Liver (tissue), 9 donors: ENCODE results near the gene AGPAT4. TPM values are rescaled to one million over a fixed set of nuclear protein-coding genes. Genes with fewer than 3 reads are reported as not detected.
A peak's percentile ranks its signal among the peaks of the same experiment; 100 is the strongest.

Experiments
- DNase-seq: peaks from one replicate; pipeline ENCODE4 v3.0.0-alpha.2; 2017; ENCODE audit warnings: low spot score
- H3K27ac ChIP-seq, 2 donors: one replicate each; pipeline ENCODE4 v1.7.0; 2013; ENCODE audit warnings: inconsistent platforms in 2 of 2, low read length in 2 of 2, control low read depth in 1 of 2, low read depth in 1 of 2, mild to moderate bottlenecking in 1 of 2
- H3K27me3 ChIP-seq, 4 donors: one replicate each; pipeline versions ENCODE4 v1.6.1 to v1.7.0; 2013; ENCODE audit warnings: low read length in 3 of 4, inconsistent platforms in 1 of 4, mild to moderate bottlenecking in 1 of 4, moderate library complexity in 1 of 4; ENCODE audit not compliant: control insufficient read depth in 4 of 4, insufficient read depth in 4 of 4
- H3K36me3 ChIP-seq, 4 donors: one replicate each; pipeline versions ENCODE4 v1.6.1 to v1.7.0; 2013; ENCODE audit warnings: low read length in 3 of 4, mild to moderate bottlenecking in 3 of 4, low read depth in 1 of 4, moderate library complexity in 1 of 4; ENCODE audit not compliant: control insufficient read depth in 4 of 4, insufficient read depth in 3 of 4
- H3K4me1 ChIP-seq, 4 donors: one replicate each; pipeline versions ENCODE4 v1.6.1 to v1.7.0; 2013; ENCODE audit warnings: low read length in 3 of 4, mild to moderate bottlenecking in 3 of 4, moderate library complexity in 1 of 4; ENCODE audit not compliant: control insufficient read depth in 4 of 4, insufficient read depth in 4 of 4
- H3K4me3 ChIP-seq, 3 donors: one replicate each; pipeline versions ENCODE4 v1.6.1 to v1.7.0; 2013; ENCODE audit warnings: low read length in 3 of 3, control low read depth in 1 of 3, low read depth in 1 of 3, mild to moderate bottlenecking in 1 of 3
- H3K9ac ChIP-seq, 2 donors: one replicate each; pipeline ENCODE4 v1.7.0; 2013; ENCODE audit warnings: low read length in 2 of 2, mild to moderate bottlenecking in 2 of 2, moderate library complexity in 2 of 2, control low read depth in 1 of 2, low read depth in 1 of 2
- H3K9me3 ChIP-seq, 4 donors: one replicate each; pipeline versions ENCODE4 v1.6.1 to v1.7.0; 2013; ENCODE audit warnings: low read length in 3 of 4; ENCODE audit not compliant: control insufficient read depth in 4 of 4
- EGR1 ChIP-seq, 2 donors: IDR thresholded peaks; 2 replicates each; pipeline ENCODE4 v1.6.1; 2016 to 2018; ENCODE audit warnings: antibody characterized with exemption in 2 of 2, low read depth in 2 of 2
- FOXA1 ChIP-seq: IDR thresholded peaks from 2 replicates; pipeline ENCODE4 v1.6.1; 2016; ENCODE audit warnings: antibody characterized with exemption
- FOXA2 ChIP-seq: IDR thresholded peaks from 2 replicates; pipeline ENCODE4 v1.6.1; 2016; ENCODE audit warnings: antibody characterized with exemption
- GABPA ChIP-seq, 2 donors: IDR thresholded peaks in 1 of 2; conservative IDR thresholded peaks in 1 of 2; 2 replicates each; pipeline ENCODE4 v1.6.1; 2016; ENCODE audit warnings: antibody characterized with exemption in 2 of 2, mild to moderate bottlenecking in 1 of 2, moderate library complexity in 1 of 2
- HNF4A ChIP-seq, 2 donors: conservative IDR thresholded peaks; 2 replicates each; pipeline ENCODE4 v1.6.1; 2016; ENCODE audit warnings: antibody characterized with exemption in 2 of 2, mild to moderate bottlenecking in 2 of 2
- HNF4G ChIP-seq: IDR thresholded peaks from 2 replicates; pipeline ENCODE4 v1.6.1; 2016; ENCODE audit warnings: antibody characterized with exemption
- JUND ChIP-seq, 2 donors: IDR thresholded peaks; 2 replicates each; pipeline ENCODE4 v1.6.1; 2016; ENCODE audit warnings: antibody characterized with exemption in 2 of 2
- NR2F2 ChIP-seq: IDR thresholded peaks from 2 replicates; pipeline ENCODE4 v1.6.1; 2016; ENCODE audit warnings: antibody characterized with exemption
- RAD21 ChIP-seq, 2 donors: IDR thresholded peaks; 2 replicates each; pipeline ENCODE4 v1.6.1; 2016; ENCODE audit warnings: antibody characterized with exemption in 2 of 2, mild to moderate bottlenecking in 2 of 2
- RXRA ChIP-seq, 2 donors: IDR thresholded peaks; 2 replicates each; pipeline ENCODE4 v1.6.1; 2017 to 2018; ENCODE audit warnings: antibody characterized with exemption in 2 of 2, mild to moderate bottlenecking in 1 of 2
- SP1 ChIP-seq: IDR thresholded peaks from 2 replicates; pipeline ENCODE4 v1.6.1; 2018; ENCODE audit warnings: antibody characterized with exemption, mild to moderate bottlenecking
- YY1 ChIP-seq: IDR thresholded peaks from 2 replicates; pipeline ENCODE4 v1.6.1; 2016; ENCODE audit warnings: antibody characterized with exemption, mild to moderate bottlenecking
- WGBS: extraction: QIAGEN DNeasy Blood & Tissue Kit; methylation state at CpG from one replicate; pipeline ENCODE4 v1.1.7; 2013; 5-methylcytosine and 5-hydroxymethylcytosine counted together
- polyA plus RNA-seq, 2 donors: library from polyadenylated mRNA; stranded (reverse) in 1 of 2; unstranded in 1 of 2; fragments of 200-250 nt in 1 of 2; fragments of >200 nt in 1 of 2; fragmentation: Nextera tagmentation in 1 of 2; extraction: Ambion mirVana in 1 of 2; gene quantifications; one replicate each; pipeline versions ENCODE4 v1.2.1 to v1.2.3, GENCODE V29; 2013 to 2015
- total RNA-seq, 2 donors: library from RNA; depleted of rRNA; stranded (reverse); fragments of >200 nt; gene quantifications; one replicate each; pipeline ENCODE4 v1.2.3, GENCODE V29; 2014
- TF ChIP-seq, protein P1 (sequence below): fragments of 150-350 bp; IDR thresholded peaks from 2 replicates; pipeline ENCODE4 v1.5.1; 2017; ENCODE audit warnings: improper control_type of control experiment, low read depth, low read length; ENCODE audit not compliant: missing input control
- TF ChIP-seq, protein P2 (sequence below): IDR thresholded peaks from 2 replicates; pipeline ENCODE4 v1.6.1; 2016; ENCODE audit warnings: antibody characterized with exemption
- TF ChIP-seq, protein P3 (sequence below): IDR thresholded peaks from 2 replicates; pipeline ENCODE4 v1.6.1; 2016; ENCODE audit warnings: antibody characterized with exemption, mild to moderate bottlenecking
- TF ChIP-seq, protein P4 (sequence below): IDR thresholded peaks from 2 replicates; pipeline ENCODE4 v1.6.1; 2016; ENCODE audit warnings: antibody characterized with exemption
- TF ChIP-seq, protein P5 (sequence below): IDR thresholded peaks from 2 replicates; pipeline ENCODE4 v1.6.1; 2016; ENCODE audit warnings: antibody characterized with exemption
- donor health status: healthy.
- donor health status: healthy.
- donor health status: healthy.
- donor health status: healthy.
- donor health status: healthy.

Gene AGPAT4
- total and polyA plus RNA-seq, 4 donors = 0.44 to 17.5 (median 0.69) TPM

DNA sequence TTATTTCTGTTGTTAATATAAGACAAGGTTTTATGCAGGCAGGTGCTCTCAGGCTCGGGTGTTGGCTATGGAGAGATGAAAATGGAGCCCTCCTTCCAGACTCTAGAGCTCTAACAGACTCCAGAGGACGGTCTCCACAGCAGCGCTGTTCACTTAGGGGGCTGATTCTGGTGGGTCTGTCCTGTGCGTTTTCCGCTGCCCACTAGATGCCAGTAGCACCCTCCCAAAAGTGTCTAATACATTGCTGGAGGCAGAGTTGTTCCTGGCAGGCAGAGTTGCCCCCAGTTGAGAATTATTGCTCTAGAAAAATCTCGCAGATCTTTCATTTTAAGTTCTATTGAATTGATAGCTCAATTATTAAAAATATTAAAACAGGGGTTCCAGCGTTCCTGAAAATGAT, 172.3 kb downstream of the AGPAT4 start:
- TF ChIP-seq EGR1 (IDR thresholded peaks at IDR 0.05; ENCODE audit: low read depth in 2 of 2) (no peak), NR2F2 (no peak), FOXA2 (no peak), YY1 (no peak), RAD21 (IDR thresholded peaks at IDR 0.05) (peak; percentile 42 to 58), RXRA (IDR thresholded peaks at IDR 0.05) (no peak)
- TF ChIP-seq, protein P1, sequence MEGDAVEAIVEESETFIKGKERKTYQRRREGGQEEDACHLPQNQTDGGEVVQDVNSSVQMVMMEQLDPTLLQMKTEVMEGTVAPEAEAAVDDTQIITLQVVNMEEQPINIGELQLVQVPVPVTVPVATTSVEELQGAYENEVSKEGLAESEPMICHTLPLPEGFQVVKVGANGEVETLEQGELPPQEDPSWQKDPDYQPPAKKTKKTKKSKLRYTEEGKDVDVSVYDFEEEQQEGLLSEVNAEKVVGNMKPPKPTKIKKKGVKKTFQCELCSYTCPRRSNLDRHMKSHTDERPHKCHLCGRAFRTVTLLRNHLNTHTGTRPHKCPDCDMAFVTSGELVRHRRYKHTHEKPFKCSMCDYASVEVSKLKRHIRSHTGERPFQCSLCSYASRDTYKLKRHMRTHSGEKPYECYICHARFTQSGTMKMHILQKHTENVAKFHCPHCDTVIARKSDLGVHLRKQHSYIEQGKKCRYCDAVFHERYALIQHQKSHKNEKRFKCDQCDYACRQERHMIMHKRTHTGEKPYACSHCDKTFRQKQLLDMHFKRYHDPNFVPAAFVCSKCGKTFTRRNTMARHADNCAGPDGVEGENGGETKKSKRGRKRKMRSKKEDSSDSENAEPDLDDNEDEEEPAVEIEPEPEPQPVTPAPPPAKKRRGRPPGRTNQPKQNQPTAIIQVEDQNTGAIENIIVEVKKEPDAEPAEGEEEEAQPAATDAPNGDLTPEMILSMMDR = peak; percentile 11
- Histone ChIP-seq H3K27me3 (no peaks in the 10 kb centered on the region), H3K27ac (no peak overlapping the region), H3K9ac (no peak overlapping the region), H3K4me3 (no peak overlapping the region), H3K36me3 (peaks cover 9 to 48% (median 33%) of the 10 kb centered on the region in 4 donors), H3K9me3 (no peaks in the 10 kb centered on the region), H3K4me1 (no peaks in the 10 kb centered on the region)
- 96% methylated on average over 7 of the region's 7 CpGs for WGBS
- no peak for DNase-seq

DNA sequence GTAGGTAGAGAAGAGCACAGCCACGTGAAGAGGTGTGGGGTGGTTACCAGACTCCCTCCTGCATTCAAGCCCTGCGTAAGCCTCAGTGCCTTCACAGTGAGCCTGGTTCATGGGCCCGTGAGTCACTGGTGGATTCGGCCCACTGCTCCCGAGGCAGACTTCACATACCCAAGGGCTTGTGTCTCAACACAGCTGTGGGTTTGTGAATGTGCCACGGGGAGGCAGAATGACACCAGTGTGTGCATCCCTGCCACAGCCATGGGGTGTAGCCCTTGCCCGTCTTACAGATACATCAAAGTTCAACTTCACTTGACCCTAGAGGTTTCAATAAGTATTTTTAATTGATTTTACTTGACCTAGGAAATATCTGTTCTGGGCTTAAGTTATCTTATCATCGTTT, 173.8 kb downstream of the AGPAT4 start:
- Histone ChIP-seq H3K36me3 (peaks cover 9 to 45% (median 29%) of the 10 kb centered on the region in 4 donors), H3K9ac (no peak overlapping the region), H3K4me1 (no peaks in the 10 kb centered on the region), H3K27ac (no peak overlapping the region), H3K27me3 (no peaks in the 10 kb centered on the region), H3K9me3 (no peaks in the 10 kb centered on the region), H3K4me3 (no peak overlapping the region)
- DNase-seq = no peak
- TF ChIP-seq, protein P2, sequence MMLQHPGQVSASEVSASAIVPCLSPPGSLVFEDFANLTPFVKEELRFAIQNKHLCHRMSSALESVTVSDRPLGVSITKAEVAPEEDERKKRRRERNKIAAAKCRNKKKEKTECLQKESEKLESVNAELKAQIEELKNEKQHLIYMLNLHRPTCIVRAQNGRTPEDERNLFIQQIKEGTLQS = no peak
- TF ChIP-seq, protein P3, sequence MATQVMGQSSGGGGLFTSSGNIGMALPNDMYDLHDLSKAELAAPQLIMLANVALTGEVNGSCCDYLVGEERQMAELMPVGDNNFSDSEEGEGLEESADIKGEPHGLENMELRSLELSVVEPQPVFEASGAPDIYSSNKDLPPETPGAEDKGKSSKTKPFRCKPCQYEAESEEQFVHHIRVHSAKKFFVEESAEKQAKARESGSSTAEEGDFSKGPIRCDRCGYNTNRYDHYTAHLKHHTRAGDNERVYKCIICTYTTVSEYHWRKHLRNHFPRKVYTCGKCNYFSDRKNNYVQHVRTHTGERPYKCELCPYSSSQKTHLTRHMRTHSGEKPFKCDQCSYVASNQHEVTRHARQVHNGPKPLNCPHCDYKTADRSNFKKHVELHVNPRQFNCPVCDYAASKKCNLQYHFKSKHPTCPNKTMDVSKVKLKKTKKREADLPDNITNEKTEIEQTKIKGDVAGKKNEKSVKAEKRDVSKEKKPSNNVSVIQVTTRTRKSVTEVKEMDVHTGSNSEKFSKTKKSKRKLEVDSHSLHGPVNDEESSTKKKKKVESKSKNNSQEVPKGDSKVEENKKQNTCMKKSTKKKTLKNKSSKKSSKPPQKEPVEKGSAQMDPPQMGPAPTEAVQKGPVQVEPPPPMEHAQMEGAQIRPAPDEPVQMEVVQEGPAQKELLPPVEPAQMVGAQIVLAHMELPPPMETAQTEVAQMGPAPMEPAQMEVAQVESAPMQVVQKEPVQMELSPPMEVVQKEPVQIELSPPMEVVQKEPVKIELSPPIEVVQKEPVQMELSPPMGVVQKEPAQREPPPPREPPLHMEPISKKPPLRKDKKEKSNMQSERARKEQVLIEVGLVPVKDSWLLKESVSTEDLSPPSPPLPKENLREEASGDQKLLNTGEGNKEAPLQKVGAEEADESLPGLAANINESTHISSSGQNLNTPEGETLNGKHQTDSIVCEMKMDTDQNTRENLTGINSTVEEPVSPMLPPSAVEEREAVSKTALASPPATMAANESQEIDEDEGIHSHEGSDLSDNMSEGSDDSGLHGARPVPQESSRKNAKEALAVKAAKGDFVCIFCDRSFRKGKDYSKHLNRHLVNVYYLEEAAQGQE = no peak
- TF ChIP-seq FOXA1 = no peak
- no peak for TF ChIP-seq SP1
- TF ChIP-seq, protein P4, sequence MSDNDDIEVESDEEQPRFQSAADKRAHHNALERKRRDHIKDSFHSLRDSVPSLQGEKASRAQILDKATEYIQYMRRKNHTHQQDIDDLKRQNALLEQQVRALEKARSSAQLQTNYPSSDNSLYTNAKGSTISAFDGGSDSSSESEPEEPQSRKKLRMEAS = no peak
- TF ChIP-seq FOXA2 = no peak
- TF ChIP-seq RXRA (IDR thresholded peaks at IDR 0.05) = no peak
- TF ChIP-seq, protein P5, sequence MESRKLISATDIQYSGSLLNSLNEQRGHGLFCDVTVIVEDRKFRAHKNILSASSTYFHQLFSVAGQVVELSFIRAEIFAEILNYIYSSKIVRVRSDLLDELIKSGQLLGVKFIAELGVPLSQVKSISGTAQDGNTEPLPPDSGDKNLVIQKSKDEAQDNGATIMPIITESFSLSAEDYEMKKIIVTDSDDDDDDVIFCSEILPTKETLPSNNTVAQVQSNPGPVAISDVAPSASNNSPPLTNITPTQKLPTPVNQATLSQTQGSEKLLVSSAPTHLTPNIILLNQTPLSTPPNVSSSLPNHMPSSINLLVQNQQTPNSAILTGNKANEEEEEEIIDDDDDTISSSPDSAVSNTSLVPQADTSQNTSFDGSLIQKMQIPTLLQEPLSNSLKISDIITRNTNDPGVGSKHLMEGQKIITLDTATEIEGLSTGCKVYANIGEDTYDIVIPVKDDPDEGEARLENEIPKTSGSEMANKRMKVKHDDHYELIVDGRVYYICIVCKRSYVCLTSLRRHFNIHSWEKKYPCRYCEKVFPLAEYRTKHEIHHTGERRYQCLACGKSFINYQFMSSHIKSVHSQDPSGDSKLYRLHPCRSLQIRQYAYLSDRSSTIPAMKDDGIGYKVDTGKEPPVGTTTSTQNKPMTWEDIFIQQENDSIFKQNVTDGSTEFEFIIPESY = no peak
- TF ChIP-seq HNF4A (conservative IDR thresholded peaks at IDR 0.05) = no peak
- no peak for TF ChIP-seq GABPA (IDR thresholded peaks at IDR 0.05 in 1 of 2, conservative IDR thresholded peaks at IDR 0.05 in 1 of 2)
- TF ChIP-seq NR2F2 = no peak
- TF ChIP-seq EGR1 (IDR thresholded peaks at IDR 0.05; ENCODE audit: low read depth in 2 of 2) = no peak
- TF ChIP-seq JUND (IDR thresholded peaks at IDR 0.05) = no peak
- TF ChIP-seq RAD21 (IDR thresholded peaks at IDR 0.05) = no peak
- no peak for TF ChIP-seq YY1
- TF ChIP-seq, protein P1 = no peak
- TF ChIP-seq HNF4G = no peak
- WGBS = 90% methylated on average over 8 of the region's 8 CpGs
